K562 (cell line): ENCODE data around the gene PKDCC. TPM values are rescaled to one million over a fixed set of nuclear protein-coding genes. Genes with fewer than 3 reads are reported as not detected.

ENCODE experiments used
- ATAC-seq: fragments of 200-7000 bp; cut with Tn5 transposase; 3 replicates; pipeline ENCODE4 v1.9.1; 2020; ENCODE audit warnings: moderate library complexity
- BruUV-seq: library from RNA; stranded (reverse); fragments of 400-500 nt; replicated peaks from 2 replicates; lab custom pipeline; 2021; lab: Mats Ljungman, UMichigan
- CTCF ChIA-PET: fragments of 300-600 bp; formaldehyde crosslinking; extraction: SDS; loops from one replicate; lab custom pipeline; 2021; ENCODE audit warnings: low intra/inter-chr PET ratio; lab: Yijun Ruan, JAX
- POLR2A ChIA-PET: fragments of 300-600, 350-650 bp; sonication (Branson Sonifier 250); formaldehyde crosslinking; extraction: SDS; loops from one replicate; lab custom pipeline; 2021; ENCODE audit warnings: antibody characterized with exemption, inconsistent platforms; lab: Yijun Ruan, JAX
- DNase-seq, 4 experiments: peaks; one replicate each; pipeline versions ENCODE4 v3.0.0 to v3.0.0-alpha.2; 2011 to 2018; ENCODE audit warnings: low spot score in 3 of 4, mixed read lengths in 3 of 4; ENCODE audit errors: extremely low read depth in 1 of 4
- FAIRE-seq: peaks from 2 replicates; lab custom pipeline; 2011; peaks lifted over from hg19 to GRCh38; lab: Jason Lieb, UNC
- H2AFZ ChIP-seq: 2 replicates; pipeline ENCODE4 v1.6.0; 2011; ENCODE audit warnings: low read depth, low read length, control low read depth, inconsistent platforms
- H3K27ac ChIP-seq: fragments of 200-600 bp; 3 replicates; pipeline ENCODE4 v1.8.0; 2011; ENCODE audit warnings: low read depth, mild to moderate bottlenecking, control low read depth, inconsistent platforms, low read length, moderate library complexity, mixed read lengths; ENCODE audit errors: extremely low read depth
- H3K27me3 ChIP-seq, 2 experiments: fragments of 300-600 bp in 1 of 2; 2 replicates in 1 of 2; 3 replicates in 1 of 2; pipeline versions ENCODE4 v1.6.0 to v1.8.0; 2011; ENCODE audit warnings: inconsistent platforms in 2 of 2, low read length in 2 of 2, mild to moderate bottlenecking in 1 of 2, mixed read lengths in 1 of 2, moderate library complexity in 1 of 2; ENCODE audit not compliant: control insufficient read depth in 2 of 2, insufficient read depth in 2 of 2
- H3K36me3 ChIP-seq: fragments of 300-600 bp; 3 replicates; pipeline ENCODE4 v1.8.0; 2011; ENCODE audit warnings: mild to moderate bottlenecking, low read length, inconsistent platforms; ENCODE audit not compliant: control insufficient read depth, insufficient read depth
- H3K4me1 ChIP-seq, 2 experiments: fragments of 200-600 bp in 1 of 2; replicated peaks in 1 of 2; 2 replicates in 1 of 2; 3 replicates in 1 of 2; pipeline versions ENCODE4 v1.5.1 to v1.8.0; 2011; ENCODE audit warnings: inconsistent platforms in 2 of 2, low read length in 2 of 2, mild to moderate bottlenecking in 1 of 2, mixed read lengths in 1 of 2, moderate library complexity in 1 of 2; ENCODE audit not compliant: control insufficient read depth in 2 of 2, insufficient read depth in 2 of 2
- H3K4me2 ChIP-seq: 2 replicates; pipeline ENCODE4 v1.6.1; 2011; ENCODE audit warnings: low read length, control low read depth, inconsistent platforms, mixed read lengths; ENCODE audit not compliant: insufficient read depth
- H3K4me3 ChIP-seq: fragments of 200-600 bp; sonication (generic), shearing (Covaris generic); 2 replicates; pipeline ENCODE4 v1.5.1; 2016; ENCODE audit warnings: control low read depth, inconsistent platforms
- H3K79me2 ChIP-seq: fragments of 200-600 bp; 3 replicates; pipeline ENCODE4 v1.8.0; 2011; ENCODE audit warnings: low read length, inconsistent platforms; ENCODE audit not compliant: control insufficient read depth, insufficient read depth
- H3K9ac ChIP-seq, 2 experiments: 2 replicates each; pipeline versions ENCODE4 v1.6.0 to v1.6.1; 2011; ENCODE audit warnings: low read depth in 2 of 2, low read length in 2 of 2, control low read depth in 1 of 2, inconsistent platforms in 1 of 2, mild to moderate bottlenecking in 1 of 2, mixed read lengths in 1 of 2; ENCODE audit not compliant: insufficient read depth in 1 of 2
- H3K9me1 ChIP-seq: one replicate; pipeline ENCODE4 v1.6.0; 2011; ENCODE audit warnings: inconsistent platforms, mild to moderate bottlenecking, low read length, moderate library complexity; ENCODE audit not compliant: control insufficient read depth, insufficient read depth
- H3K9me3 ChIP-seq: replicated peaks from 2 replicates; pipeline ENCODE4 v1.5.1; 2011; ENCODE audit warnings: low read depth, low read length, inconsistent platforms; ENCODE audit not compliant: control insufficient read depth, insufficient read depth
- H4K20me1 ChIP-seq: replicated peaks from 2 replicates; pipeline ENCODE4 v1.6.1; 2011; ENCODE audit warnings: low read length, inconsistent platforms, mixed read lengths; ENCODE audit not compliant: control insufficient read depth, insufficient read depth
- CEBPG ChIP-seq, 3 experiments: fragments of 200-800 bp in 1 of 3; sonication (Bioruptor generic) in 1 of 3; sonication (generic) in 1 of 3; formaldehyde crosslinking in 1 of 3; IDR thresholded peaks in 2 of 3; conservative IDR thresholded peaks in 1 of 3; 2 replicates each; pipeline versions ENCODE4 v1.6.1 to v1.8.0; 2016 to 2022; ENCODE audit warnings: missing compliant biosample characterization in 2 of 3, missing genetic modification characterization in 2 of 3, mild to moderate bottlenecking in 1 of 3, missing genetic modification reagents in 1 of 3
- DDX20 ChIP-seq: fragments of 450-650 bp; IDR thresholded peaks from 2 replicates; pipeline ENCODE4 v1.6.1; 2016; ENCODE audit warnings: missing genetic modification characterization, low read depth, mild to moderate bottlenecking, missing compliant biosample characterization, moderate library complexity
- FOXO4 ChIP-seq: fragments of 450-650 bp; formaldehyde crosslinking; IDR thresholded peaks from 2 replicates; pipeline ENCODE4 v1.4.0; 2020; ENCODE audit warnings: mild to moderate bottlenecking, moderate library complexity
- GTF2F1 ChIP-seq: IDR thresholded peaks from 2 replicates; pipeline ENCODE4 v1.6.1; 2011; ENCODE audit warnings: low read depth, low read length, improper control_type of control experiment
- MEIS2 ChIP-seq: fragments of 450-650 bp; IDR thresholded peaks from 2 replicates; pipeline ENCODE4 v1.6.1; 2014; ENCODE audit warnings: mild to moderate bottlenecking; ENCODE audit not compliant: partially characterized antibody
- NR2F6 ChIP-seq: fragments of 450-650 bp; formaldehyde crosslinking; IDR thresholded peaks from 2 replicates; pipeline ENCODE4 v1.4.0; 2020; ENCODE audit warnings: mild to moderate bottlenecking
- THAP7 ChIP-seq: fragments of 250-450 bp; sonication (Bioruptor Pico); IDR thresholded peaks from 2 replicates; pipeline ENCODE4 v1.5.0; 2021
- ZKSCAN3 ChIP-seq: fragments of 250-450 bp; sonication (Bioruptor Pico); IDR thresholded peaks from 2 replicates; pipeline ENCODE4 v1.4.0; 2020
- ZNF41 ChIP-seq: fragments of 250-450 bp; sonication (Bioruptor Pico); conservative IDR thresholded peaks from 2 replicates; pipeline ENCODE4 v1.4.0; 2020; ENCODE audit warnings: mild to moderate bottlenecking
- ZNF507 ChIP-seq: conservative IDR thresholded peaks from 2 replicates; pipeline ENCODE4 v1.6.1; 2017; ENCODE audit warnings: missing genetic modification characterization, missing compliant biosample characterization
- ZNF655 ChIP-seq: fragments of 250-450 bp; sonication (Bioruptor Pico); IDR thresholded peaks from 2 replicates; pipeline ENCODE4 v1.5.0; 2021
- ZNF695 ChIP-seq: fragments of 450-650 bp; formaldehyde crosslinking; IDR thresholded peaks from 2 replicates; pipeline ENCODE4 v1.4.0; 2020; ENCODE audit warnings: mild to moderate bottlenecking, moderate library complexity
- WGBS: fragments of 100-300 bp; shearing (Covaris generic); methylation state at CpG from one replicate; pipeline ENCODE4 v1.1.6; 2016; ENCODE audit warnings: low coverage, mixed read lengths; ENCODE audit not compliant: insufficient coverage; ENCODE audit errors: missing lambda C conversion rate; 5-methylcytosine and 5-hydroxymethylcytosine counted together
- in situ Hi-C: fragments of 300-500 bp; cut with MboI; formaldehyde crosslinking; loops from 4 replicates; pipeline ENCODE4 v1.15.0; 2018; ENCODE audit warnings: inconsistent platforms, mixed read lengths
- intact Hi-C: fragments of 100-400 bp; cut with micrococcal nuclease; formaldehyde crosslinking; loops from 2 replicates; pipeline ENCODE4 v1.14.2; 2022
- polyA plus RNA-seq, 8 experiments: library from polyadenylated mRNA; depleted of rRNA in 4 of 8; stranded (reverse) in 5 of 8; unstranded in 3 of 8; fragments of >200 nt; fragmentation: Nextera tagmentation in 2 of 8; fragmentation: Illumina TruSeq in 1 of 8; extraction: Ambion mirVana in 2 of 8; extraction: Trizol in 1 of 8; gene quantifications; 2 replicates each; pipeline versions ENCODE4 v1.2.1 to v1.2.3, GENCODE V29; 2011 to 2014; ENCODE audit warnings: inconsistent platforms in 1 of 8, missing spikeins in 1 of 8
- total RNA-seq, 7 experiments: library from RNA; depleted of rRNA in 6 of 7; stranded (reverse); fragments of >200 nt in 6 of 7; fragmentation: Illumina TruSeq in 2 of 7; extraction: Trizol in 2 of 7; gene quantifications; 2 replicates each; pipeline versions ENCODE4 v1.2.1 to v1.2.3, GENCODE V29; 2011 to 2021; ENCODE audit warnings: low replicate concordance in 1 of 7

PKDCC gene
- total and polyA plus RNA-seq, 9 of the 15 experiments (the other 6 are each of a cell fraction or from before 2014, with no cell fraction given), result 0.62 to 14.8 (median 1.3) TPM; not detected in 2

GRCh38 chr2:42030829-42031228 lies 17.0 kb upstream of the PKDCC start:
- no peak for TF ChIP-seq DDX20 (tag)
- no peak for TF ChIP-seq MEIS2
- no peak for TF ChIP-seq ZNF507 (tag)
- no peak for TF ChIP-seq ZKSCAN3 (CRISPR knock-in tag)
- TF ChIP-seq NR2F6 (CRISPR knock-in tag), result no peak
- no peak for TF ChIP-seq THAP7 (CRISPR knock-in tag)
- TF ChIP-seq ZNF655 (CRISPR knock-in tag), result no peak
- no peak for TF ChIP-seq CEBPG (CRISPR knock-in tag; IDR thresholded peaks at IDR 0.05)
- TF ChIP-seq CEBPG (tag; conservative IDR thresholded peaks at IDR 0.05 in 1 of 2, IDR thresholded peaks at IDR 0.05 in 1 of 2), result no peak
- no peak for TF ChIP-seq ZNF41 (CRISPR knock-in tag)
- TF ChIP-seq ZNF695 (CRISPR knock-in tag), result no peak
- TF ChIP-seq FOXO4 (CRISPR knock-in tag), result no peak
- no peak for TF ChIP-seq GTF2F1
- Histone ChIP-seq H3K36me3 (no peaks in the 10 kb centered on the region), H2AFZ (no peak overlapping the region), H3K79me2 (no peaks in the 10 kb centered on the region), H4K20me1 (peaks cover 4% of the 10 kb centered on the region; the same call in 1 of the 2 replicates), H3K9me3 (no peaks in the 10 kb centered on the region), H3K4me3 (no peak overlapping the region), H3K4me1 (no peaks in the 10 kb centered on the region; a peak in 1 of 5 replicates), H3K9me1 (no peaks in the 10 kb centered on the region), H3K27me3 (peaks cover 20 to 49% of the 10 kb centered on the region in 2 experiments; a peak in 4 of 5 replicates), H3K27ac (no peak overlapping the region), H3K9ac (no peak overlapping the region), H3K4me2 (no peak overlapping the region)
- BruUV-seq, result no TSS peak
- 0% methylated on average over 1 of the region's 1 CpG for WGBS
- FAIRE-seq (no peak), DNase-seq (no peak), ATAC-seq (no peak)
- in situ Hi-C loops, result no loop called here
- intact Hi-C loops, result no loop called here
- CTCF ChIA-PET, result no interaction called here
- POLR2A ChIA-PET, result no interaction called here
